ENCODE results near the gene ZBTB38. TPM values are rescaled to one million over a fixed set of nuclear protein-coding genes. Genes with fewer than 3 reads are reported as not detected.

Gene ZBTB38
- total RNA-seq, 4 donors from 2014 or later = 160 to 415 (median 232) TPM

DNA sequence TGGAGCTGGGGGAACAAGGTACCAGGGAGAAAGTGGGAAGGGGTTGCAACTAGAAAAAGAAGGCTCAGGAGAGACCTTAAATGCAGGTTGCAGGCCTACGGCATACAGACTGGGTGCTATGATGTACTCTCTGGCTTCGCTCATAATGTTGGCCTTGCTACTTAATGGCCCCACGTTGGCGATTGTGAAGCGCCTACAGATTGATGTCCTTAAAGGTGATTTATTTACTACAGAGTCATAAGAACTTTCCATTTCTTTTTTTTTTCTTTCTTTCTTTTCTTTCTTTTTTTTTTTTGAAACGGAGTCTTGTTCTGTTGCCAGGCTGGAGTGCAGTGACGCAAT, 25.4 kb downstream of the ZBTB38 start:
- H3K4me3 ChIP-seq = no peak overlapping the region
- intact Hi-C loops (cut with DNase I; ENCODE audit: low total_unique reads) (no loop called here), in situ Hi-C loops (cut with MboI; ENCODE audit: low sequenced_read_pairs in 4 of 4) (no loop called here)
- ATAC-seq (no peak), DNase-seq (no peak)
- no peaks in the 10 kb centered on the region for H3K9me3 ChIP-seq
- TF ChIP-seq, protein P1, sequence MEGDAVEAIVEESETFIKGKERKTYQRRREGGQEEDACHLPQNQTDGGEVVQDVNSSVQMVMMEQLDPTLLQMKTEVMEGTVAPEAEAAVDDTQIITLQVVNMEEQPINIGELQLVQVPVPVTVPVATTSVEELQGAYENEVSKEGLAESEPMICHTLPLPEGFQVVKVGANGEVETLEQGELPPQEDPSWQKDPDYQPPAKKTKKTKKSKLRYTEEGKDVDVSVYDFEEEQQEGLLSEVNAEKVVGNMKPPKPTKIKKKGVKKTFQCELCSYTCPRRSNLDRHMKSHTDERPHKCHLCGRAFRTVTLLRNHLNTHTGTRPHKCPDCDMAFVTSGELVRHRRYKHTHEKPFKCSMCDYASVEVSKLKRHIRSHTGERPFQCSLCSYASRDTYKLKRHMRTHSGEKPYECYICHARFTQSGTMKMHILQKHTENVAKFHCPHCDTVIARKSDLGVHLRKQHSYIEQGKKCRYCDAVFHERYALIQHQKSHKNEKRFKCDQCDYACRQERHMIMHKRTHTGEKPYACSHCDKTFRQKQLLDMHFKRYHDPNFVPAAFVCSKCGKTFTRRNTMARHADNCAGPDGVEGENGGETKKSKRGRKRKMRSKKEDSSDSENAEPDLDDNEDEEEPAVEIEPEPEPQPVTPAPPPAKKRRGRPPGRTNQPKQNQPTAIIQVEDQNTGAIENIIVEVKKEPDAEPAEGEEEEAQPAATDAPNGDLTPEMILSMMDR (IDR thresholded peaks at IDR 0.05 in 4 of 5, conservative IDR thresholded peaks at IDR 0.05 in 1 of 5) = no peak
- no peak for TF ChIP-seq POLR2A (IDR thresholded peaks at IDR 0.05)
- no peak overlapping the region for H3K27ac ChIP-seq
- peaks cover 0 to 14% of the 10 kb centered on the region in 2 donors for H3K36me3 ChIP-seq
- peaks cover 0 to 3% of the 10 kb centered on the region in 2 donors for H3K4me1 ChIP-seq
- H3K27me3 ChIP-seq = no peaks in the 10 kb centered on the region

DNA sequence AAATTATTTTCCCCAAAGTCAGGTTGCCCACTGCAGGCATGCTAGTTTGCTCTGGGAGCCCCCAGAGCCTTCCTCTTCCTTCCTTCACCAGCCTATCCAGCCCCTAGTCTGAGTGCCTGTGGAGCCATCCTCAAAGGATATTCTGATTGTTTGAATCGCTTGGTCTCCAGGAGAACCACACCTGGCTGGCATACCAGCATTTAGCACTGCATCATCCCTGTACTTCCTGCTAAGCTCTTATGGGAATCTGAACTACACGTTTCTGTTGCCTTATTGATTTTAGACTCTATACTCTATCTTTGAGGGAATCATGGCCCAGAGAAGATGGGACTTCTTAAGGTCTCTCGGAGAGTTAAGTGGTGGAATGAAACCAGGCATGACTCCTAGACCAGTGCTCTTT, 26.3 kb downstream of the ZBTB38 start:
- H3K27me3 ChIP-seq = no peaks in the 10 kb centered on the region
- no peak overlapping the region for H3K27ac ChIP-seq
- intact Hi-C loops (cut with DNase I; ENCODE audit: low total_unique reads) (no loop called here), in situ Hi-C loops (cut with MboI; ENCODE audit: low sequenced_read_pairs in 4 of 4) (no loop called here)
- no peaks in the 10 kb centered on the region for H3K4me1 ChIP-seq
- no peak for TF ChIP-seq POLR2A (IDR thresholded peaks at IDR 0.05)
- TF ChIP-seq, protein P1 (IDR thresholded peaks at IDR 0.05 in 4 of 5, conservative IDR thresholded peaks at IDR 0.05 in 1 of 5) = no peak
- peaks cover 0 to 14% of the 10 kb centered on the region in 2 donors for H3K36me3 ChIP-seq
- H3K4me3 ChIP-seq = no peak overlapping the region
- no peaks in the 10 kb centered on the region for H3K9me3 ChIP-seq
- DNase-seq (no peak), ATAC-seq (no peak)

- no peak overlapping the region for H3K27ac ChIP-seq
- TF ChIP-seq, protein P1 (IDR thresholded peaks at IDR 0.05 in 4 of 5, conservative IDR thresholded peaks at IDR 0.05 in 1 of 5) = no peak
- TF ChIP-seq POLR2A (IDR thresholded peaks at IDR 0.05) = no peak
- intact Hi-C loops (cut with DNase I; ENCODE audit: low total_unique reads) = no loop called here
- in situ Hi-C loops (cut with MboI; ENCODE audit: low sequenced_read_pairs in 4 of 4) = no loop called here
- H3K36me3 ChIP-seq = peaks cover 0 to 14% of the 10 kb centered on the region in 2 donors
- no peak overlapping the region for H3K4me3 ChIP-seq
- H3K9me3 ChIP-seq = no peaks in the 10 kb centered on the region
- H3K4me1 ChIP-seq = peaks cover 0 to 2% of the 10 kb centered on the region in 2 donors
- H3K27me3 ChIP-seq = no peaks in the 10 kb centered on the region
- DNase-seq = no peak
- ATAC-seq = no peak
Measured at GRCh38 chr3:141395005-141395589, 26.8 kb downstream of the ZBTB38 start.

DNA sequence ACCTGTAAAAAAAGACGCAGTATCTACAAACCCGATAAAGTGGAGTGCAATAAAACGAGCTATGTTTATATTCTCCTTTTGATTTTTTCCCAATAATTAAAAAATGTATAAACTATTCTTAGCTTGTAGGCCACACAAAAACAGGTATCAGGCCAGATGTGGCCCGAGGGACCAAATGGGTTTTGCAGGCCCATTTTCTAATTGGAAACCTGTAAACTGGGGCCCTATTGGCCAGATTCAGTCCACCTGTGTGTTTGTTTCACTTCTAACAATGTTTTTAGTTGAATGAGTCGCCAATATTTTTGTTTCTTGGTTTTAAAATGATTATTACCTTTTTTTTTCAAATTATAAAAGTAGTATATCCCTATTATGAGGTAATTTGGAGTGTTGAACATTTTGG, 29.7 kb downstream of the ZBTB38 start:
- H3K4me1 ChIP-seq = peaks cover 17 to 20% of the 10 kb centered on the region in 2 donors
- in situ Hi-C loops (cut with MboI; ENCODE audit: low sequenced_read_pairs in 4 of 4) (no loop called here), intact Hi-C loops (cut with DNase I; ENCODE audit: low total_unique reads) (loop anchor here (2.0 kb wide), 1 partner anchor 17 kb away; no protein-coding TSS in a partner anchor)
- no peak overlapping the region for H3K4me3 ChIP-seq
- DNase-seq (no peak), ATAC-seq (no peak)
- H3K27ac ChIP-seq = no peak overlapping the region
- peaks cover 0 to 14% of the 10 kb centered on the region in 2 donors for H3K36me3 ChIP-seq
- H3K9me3 ChIP-seq = no peaks in the 10 kb centered on the region
- TF ChIP-seq, protein P1 (IDR thresholded peaks at IDR 0.05 in 4 of 5, conservative IDR thresholded peaks at IDR 0.05 in 1 of 5) = no peak
- no peaks in the 10 kb centered on the region for H3K27me3 ChIP-seq

DNA sequence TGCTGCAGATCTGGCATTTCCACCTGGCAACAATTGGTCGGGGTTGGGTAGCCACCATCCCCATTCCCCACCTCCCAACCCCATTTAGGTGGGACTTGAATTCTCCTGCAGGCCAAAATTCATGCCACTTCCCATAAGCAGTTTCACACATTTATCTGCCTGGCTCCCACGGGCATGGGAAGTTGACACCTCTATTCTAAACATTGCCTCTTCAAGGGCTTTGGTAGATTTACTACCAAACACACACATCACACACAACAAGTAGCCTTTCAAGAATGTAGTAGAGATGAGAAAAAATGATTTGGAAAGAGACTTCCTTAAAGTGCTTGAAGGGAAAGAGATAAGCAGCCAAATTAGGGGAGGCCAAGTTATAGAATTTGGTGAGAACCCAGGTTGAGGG, 30.9 kb downstream of the ZBTB38 start:
- Histone ChIP-seq H3K4me1 (peaks cover 17 to 28% of the 10 kb centered on the region in 2 donors), H3K36me3 (peaks cover 0 to 20% of the 10 kb centered on the region in 2 donors), H3K9me3 (no peaks in the 10 kb centered on the region), H3K27me3 (no peaks in the 10 kb centered on the region), H3K27ac (peak overlapping the region; percentile 92 to 99 (median 96)), H3K4me3 (no peak overlapping the region)
- no peak for TF ChIP-seq POLR2A (IDR thresholded peaks at IDR 0.05)
- TF ChIP-seq, protein P1 (IDR thresholded peaks at IDR 0.05 in 4 of 5, conservative IDR thresholded peaks at IDR 0.05 in 1 of 5) = no peak
- intact Hi-C loops (cut with DNase I; ENCODE audit: low total_unique reads) (loop anchor here (2.0 kb wide), 1 partner anchor 18 kb away; no protein-coding TSS in a partner anchor), in situ Hi-C loops (cut with MboI; ENCODE audit: low sequenced_read_pairs in 4 of 4) (no loop called here)
- ATAC-seq (no peak), DNase-seq (no peak)
